PC-9 (cell line): Measurements from ENCODE around the gene DLG2.

Source experiments
- EZH2 ChIP-seq: fragments of 200-600 bp; sonication (generic); IDR thresholded peaks from 2 replicates; pipeline ENCODE4 v1.8.0; 2017; ENCODE audit warnings: antibody characterized with exemption, low read depth
- TF ChIP-seq, protein P1 (sequence below): fragments of 200-600 bp; sonication (generic); conservative IDR thresholded peaks from 2 replicates; pipeline ENCODE4 v1.6.1; 2017; ENCODE audit warnings: mixed run types, antibody characterized with exemption, mild to moderate bottlenecking, moderate library complexity

DNA sequence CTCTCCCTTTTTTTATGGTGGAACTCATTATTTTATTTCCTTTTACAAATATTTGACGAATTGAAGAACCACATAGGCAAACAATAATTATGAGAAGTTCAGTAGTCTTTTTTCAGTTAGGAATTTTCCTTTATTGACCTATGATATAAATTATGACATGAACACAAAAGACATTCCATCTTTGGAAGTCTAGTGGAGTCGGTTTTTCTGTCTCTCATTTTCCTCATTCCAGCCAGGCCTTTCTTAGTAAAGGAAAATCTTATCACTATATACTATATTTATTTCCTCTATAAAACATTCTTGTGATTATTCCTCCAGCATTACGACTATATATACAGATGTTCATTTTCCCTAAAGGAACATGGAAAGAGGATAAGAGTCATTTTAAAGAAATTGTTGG lies 1046.1 kb downstream of the DLG2 start:
- no peak for TF ChIP-seq EZH2
- TF ChIP-seq, protein P1, sequence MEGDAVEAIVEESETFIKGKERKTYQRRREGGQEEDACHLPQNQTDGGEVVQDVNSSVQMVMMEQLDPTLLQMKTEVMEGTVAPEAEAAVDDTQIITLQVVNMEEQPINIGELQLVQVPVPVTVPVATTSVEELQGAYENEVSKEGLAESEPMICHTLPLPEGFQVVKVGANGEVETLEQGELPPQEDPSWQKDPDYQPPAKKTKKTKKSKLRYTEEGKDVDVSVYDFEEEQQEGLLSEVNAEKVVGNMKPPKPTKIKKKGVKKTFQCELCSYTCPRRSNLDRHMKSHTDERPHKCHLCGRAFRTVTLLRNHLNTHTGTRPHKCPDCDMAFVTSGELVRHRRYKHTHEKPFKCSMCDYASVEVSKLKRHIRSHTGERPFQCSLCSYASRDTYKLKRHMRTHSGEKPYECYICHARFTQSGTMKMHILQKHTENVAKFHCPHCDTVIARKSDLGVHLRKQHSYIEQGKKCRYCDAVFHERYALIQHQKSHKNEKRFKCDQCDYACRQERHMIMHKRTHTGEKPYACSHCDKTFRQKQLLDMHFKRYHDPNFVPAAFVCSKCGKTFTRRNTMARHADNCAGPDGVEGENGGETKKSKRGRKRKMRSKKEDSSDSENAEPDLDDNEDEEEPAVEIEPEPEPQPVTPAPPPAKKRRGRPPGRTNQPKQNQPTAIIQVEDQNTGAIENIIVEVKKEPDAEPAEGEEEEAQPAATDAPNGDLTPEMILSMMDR, result no peak
